GM18517 (cell line): Measurements from ENCODE around the gene FAM13B.
"Not testable (repeated sequence)": the region's sequence is repeated elsewhere in the genome, so short reads cannot be mapped to it uniquely, and the experiment has no call there.

Source experiments
- ATAC-seq: cut with Tn5 transposase; IDR thresholded peaks from one replicate; pipeline ENCODE4 v1.9.1; 2021; ENCODE audit warnings: mild to moderate bottlenecking, moderate library complexity; ENCODE audit not compliant: unreplicated experiment

The FAM13B gene

DNA sequence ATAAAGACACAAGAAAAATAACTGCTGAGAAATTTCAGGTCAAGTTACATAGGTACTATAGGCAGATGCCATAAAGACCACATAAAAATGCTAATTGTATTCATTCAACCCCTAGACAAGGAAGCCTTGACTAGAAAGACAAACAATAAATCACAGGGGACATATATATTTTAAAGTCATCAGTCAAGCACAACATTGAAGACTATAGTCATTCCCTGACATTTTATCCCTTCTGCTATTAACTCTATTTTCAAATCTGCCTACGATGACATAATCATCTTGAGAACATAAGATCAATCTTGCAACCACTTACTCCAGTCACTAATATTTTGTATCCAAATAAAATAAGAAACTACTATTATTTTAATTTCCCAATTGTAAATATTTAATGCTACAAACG, 38.3 kb downstream of the FAM13B start:
- no peak for ATAC-seq

DNA sequence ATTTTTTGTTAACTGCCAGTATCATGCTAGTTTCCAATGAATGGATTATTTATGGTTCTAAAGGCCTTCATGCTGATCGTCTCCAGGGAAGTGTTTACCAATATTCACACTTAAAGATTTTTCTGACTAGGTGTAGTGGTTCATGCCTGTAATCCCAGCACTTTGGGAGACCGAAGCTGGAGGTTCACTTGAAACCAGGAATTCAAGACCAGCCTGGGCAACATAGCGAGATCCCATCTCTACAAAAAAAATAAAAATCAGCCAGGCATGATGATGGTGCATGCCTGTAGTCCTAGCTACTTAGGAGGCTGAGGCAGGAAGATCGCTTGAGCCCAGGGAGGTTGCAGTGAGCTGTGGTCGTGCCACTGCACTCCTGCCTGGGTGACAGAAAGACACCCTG, 43.5 kb downstream of the FAM13B start:
- ATAC-seq, result no peak

GRCh38 chr5:137975208-137975607, 57.7 kb downstream of the FAM13B start:
- ATAC-seq, result no peak

- ATAC-seq, result not testable (repeated sequence)
Measured at GRCh38 chr5:137970384-137970783, 62.5 kb downstream of the FAM13B start.

- no peak for ATAC-seq
Measured at GRCh38 chr5:137960819-137961218, 72.1 kb downstream of the FAM13B start.

- ATAC-seq, result no peak
Measured at GRCh38 chr5:137960141-137960540, 72.7 kb downstream of the FAM13B start.

GRCh38 chr5:137959488-137959887, 73.4 kb downstream of the FAM13B start:
- ATAC-seq, result no peak

DNA sequence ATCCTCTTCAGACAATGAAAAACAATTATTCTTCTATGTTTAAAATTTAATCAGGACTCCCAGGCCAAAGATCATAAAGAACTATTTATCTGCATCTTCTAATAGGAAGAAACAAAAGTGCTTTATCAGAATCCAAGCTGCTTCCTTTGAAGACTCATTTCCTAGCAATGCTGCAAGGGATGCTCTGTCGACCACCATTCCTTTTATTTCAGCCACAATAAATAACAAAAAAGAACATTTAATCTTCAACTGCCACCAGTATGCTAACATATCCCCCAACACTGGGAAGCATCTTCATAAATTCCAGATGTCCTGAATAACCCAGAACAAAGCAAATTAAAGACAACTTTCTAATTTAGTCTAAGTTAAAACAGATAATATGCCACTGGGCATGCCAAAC, 74.9 kb downstream of the FAM13B start:
- no peak for ATAC-seq

- ATAC-seq, result no peak
Measured at GRCh38 chr5:137954131-137954879, 78.6 kb downstream of the FAM13B start.

GRCh38 chr5:137945825-137946224, 87.1 kb downstream of the FAM13B start:
- ATAC-seq, result no peak

- ATAC-seq, result not testable (repeated sequence)
Measured at GRCh38 chr5:137944280-137944679, 88.6 kb downstream of the FAM13B start.

DNA sequence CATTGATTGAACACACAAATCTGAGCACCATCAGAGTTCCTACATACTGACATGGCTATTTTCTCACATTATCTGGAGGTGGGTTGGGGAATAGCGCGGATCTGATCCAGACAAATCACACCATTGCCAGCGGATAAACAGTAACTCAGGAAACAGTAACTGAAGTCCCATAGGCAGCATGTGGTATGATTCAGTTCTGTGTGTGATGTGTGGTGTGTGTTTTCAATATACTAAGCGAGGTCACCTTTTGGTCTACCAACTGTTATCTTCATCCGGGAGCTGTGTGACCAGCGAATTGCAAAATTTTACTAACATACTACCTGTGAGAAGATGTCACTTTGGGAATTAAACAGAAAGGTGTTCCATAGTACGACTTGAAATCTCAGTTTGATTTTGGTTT, 93.5 kb downstream of the FAM13B start:
- ATAC-seq, result no peak

GRCh38 chr5:137938751-137939143, 94.1 kb downstream of the FAM13B start:
- ATAC-seq, result no peak

DNA sequence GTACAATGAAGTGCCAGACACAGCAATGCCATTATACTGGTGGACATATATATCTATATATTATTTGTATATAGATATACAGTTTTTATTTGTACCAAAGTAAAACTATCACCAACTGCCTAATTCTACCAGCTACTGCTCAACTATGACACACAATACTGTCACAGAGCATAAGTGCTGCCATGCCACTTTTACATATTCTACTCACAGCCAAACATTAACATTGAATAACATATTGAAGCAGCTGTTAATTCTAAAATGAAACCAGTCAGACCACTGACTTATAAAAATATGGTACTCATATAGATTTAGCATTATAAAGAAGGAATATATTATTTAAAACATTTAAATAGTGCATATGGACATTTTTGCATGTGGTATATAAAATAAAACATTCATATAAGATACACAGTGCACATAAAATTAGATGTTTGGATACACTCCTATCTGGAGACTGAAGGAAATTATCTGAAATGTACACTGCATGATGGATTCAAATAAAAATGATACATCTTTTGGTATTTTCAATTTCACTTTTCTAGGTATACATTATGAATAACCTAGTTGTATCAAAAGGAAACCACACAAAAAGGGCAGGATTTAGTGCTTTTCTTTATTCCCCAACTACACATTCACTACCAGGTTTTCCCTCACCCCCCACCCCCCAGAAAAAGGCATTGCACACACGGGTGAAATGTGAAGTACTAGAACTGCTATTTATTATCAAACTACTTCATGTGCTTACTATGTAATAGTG, 94.7 kb downstream of the FAM13B start:
- ATAC-seq, result no peak

GRCh38 chr5:137935694-137936093, 97.2 kb downstream of the FAM13B start:
- no peak for ATAC-seq

GRCh38 chr5:137935190-137935589, 97.7 kb downstream of the FAM13B start:
- no peak for ATAC-seq

GRCh38 chr5:137933491-137933911, 99.4 kb downstream of the FAM13B start:
- ATAC-seq, result no peak

- ATAC-seq, result no peak
Measured at GRCh38 chr5:137932800-137933199, 100.1 kb downstream of the FAM13B start.

GRCh38 chr5:137923856-137924255, 109.0 kb downstream of the FAM13B start:
- no peak for ATAC-seq

GRCh38 chr5:137921931-137922330, 110.9 kb downstream of the FAM13B start:
- no peak for ATAC-seq

- ATAC-seq, result no peak
Measured at GRCh38 chr5:137916923-137917322, 116.0 kb downstream of the FAM13B start.

GRCh38 chr5:137914758-137915157, 118.1 kb downstream of the FAM13B start:
- ATAC-seq, result no peak
